Heart left ventricle (tissue), 16 donors: Measurements from ENCODE around the gene PTPRCAP. TPM values are rescaled to one million over a fixed set of nuclear protein-coding genes. Genes with fewer than 3 reads are reported as not detected.

Experiments used
- ATAC-seq, 4 donors: fragments of 200-7000 bp; cut with Tn5 transposase; one replicate each; pipeline ENCODE4 v1.9.1; 2020 to 2022; ENCODE audit warnings: moderate library complexity in 4 of 4, mild to moderate bottlenecking in 3 of 4, moderate number of reproducible peaks in 1 of 4
- DNase-seq, 5 donors: peaks; one replicate each; pipeline ENCODE4 v3.0.0-alpha.2; 2020
- H3K27ac ChIP-seq, 12 donors: fragments of 200-600 bp; sonication (generic) in 4 of 12; one replicate each; pipeline versions ENCODE4 v1.5.0 to v1.8.0; 2016 to 2022; ENCODE audit warnings: mild to moderate bottlenecking in 2 of 12
- H3K27me3 ChIP-seq, 9 donors: fragments of 200-600 bp; sonication (generic) in 2 of 9; one replicate each; pipeline versions ENCODE4 v1.5.1 to v1.8.0; 2016 to 2022; ENCODE audit warnings: mild to moderate bottlenecking in 3 of 9
- H3K36me3 ChIP-seq, 9 donors: fragments of 200-600 bp; sonication (generic) in 2 of 9; one replicate each; pipeline versions ENCODE4 v1.5.0 to v1.8.0; 2018 to 2022; ENCODE audit warnings: mild to moderate bottlenecking in 2 of 9
- H3K4me1 ChIP-seq, 12 donors: fragments of 200-600 bp; sonication (generic) in 4 of 12; one replicate each; pipeline versions ENCODE4 v1.5.0 to v1.8.0; 2016 to 2022; ENCODE audit warnings: mild to moderate bottlenecking in 3 of 12
- H3K4me3 ChIP-seq, 12 donors: fragments of 200-600 bp; sonication (generic) in 4 of 12; one replicate each; pipeline versions ENCODE4 v1.5.0 to v1.8.0; 2017 to 2022; ENCODE audit warnings: mild to moderate bottlenecking in 9 of 12, moderate library complexity in 4 of 12
- H3K9me3 ChIP-seq, 12 donors: fragments of 200-600 bp; sonication (generic) in 4 of 12; one replicate each; pipeline versions ENCODE4 v1.5.0 to v1.8.0; 2016 to 2022; ENCODE audit warnings: mild to moderate bottlenecking in 1 of 12
- CTCF ChIP-seq, 12 donors: fragments of 200-600 bp; sonication (generic) in 4 of 12; IDR thresholded peaks; one replicate each; pipeline versions ENCODE4 v1.5.0 to v1.8.0; 2018 to 2022; ENCODE audit warnings: antibody characterized with exemption in 12 of 12, mild to moderate bottlenecking in 5 of 12
- POLR2A ChIP-seq, 2 donors: fragments of 450-650 bp; IDR thresholded peaks; one replicate each; pipeline ENCODE4 v1.6.1; 2017; ENCODE audit warnings: antibody characterized with exemption in 2 of 2, mild to moderate bottlenecking in 2 of 2, moderate library complexity in 2 of 2
- WGBS, 4 donors: extraction: QIAGEN DNeasy Blood & Tissue Kit in 2 of 4; methylation state at CpG; one replicate each; pipeline versions ENCODE4 v1.1.5 to v1.1.7; 2013 to 2018; 5-methylcytosine and 5-hydroxymethylcytosine counted together
- intact Hi-C, 10 donors: fragments of 100-400 bp; cut with DNase I; formaldehyde crosslinking; loops; one replicate each; pipeline versions ENCODE4 v1.11.1 to v1.14.2; 2022
- polyA plus RNA-seq, 2 donors: library from polyadenylated mRNA; stranded (reverse); fragments of 200-250 nt; gene quantifications; one replicate each; pipeline ENCODE4 v1.2.3, GENCODE V29; 2013
- total RNA-seq, 9 donors: library from RNA; depleted of rRNA in 2 of 9; stranded (reverse); fragments of >200 nt in 2 of 9; fragmentation: NEBNext Ultra II Directional in 3 of 9; extraction: Animal tissue kit (Norgen Biotek cat#: 25700) in 3 of 9; gene quantifications; one replicate each; pipeline versions ENCODE4 v1.1.0 to v1.2.4, GENCODE V29; 2016 to 2023
- donor health status: ischemic (EF 13 %, LVEDD 7.1; RV severe dilation, severe dysfunction).
- donor health status: healthy with polysubstance abuse.
- donor health status: DM: no; HTN: yes; CAD: no.
- donor health status: DM: no; HTN: no; CAD: no.
- donor health status: ischemic (EF 25% LVEDD 6.9; RV normal size, moderate dysfunction).
- donor health status: ischemic (EF 25% LVEDD 5.7; RV mildly dilated, moderate dysfunction).
- donor health status: healthy.
- donor health status: DM: yes; HTN: yes; CAD: no.
- donor health status: ischemic (EF 35%, LVEDD 5.7; RV mildly dilated, moderate dysfunction).
- donor health status: nonischemic (EF 11% LVEDD 7.7; RV severe dilation, severe dysfunction).
- donor health status: DM: yes; HTN: yes; CAD: no.
- donor health status: PGD.
- donor health status: ischemic (EF 29% LVEDD 5.4; RV normal size, mild dysfunction).
- donor health status: nonischemic (EF 23%, LVEDD 6.1; RV moderate dilation, normal function).

Gene PTPRCAP
- total and polyA plus RNA-seq, 11 donors = 0.50 to 11.0 (median 1.3) TPM

- Histone ChIP-seq H3K36me3 (peaks cover 0 to 38% (median 6%) of the 10 kb centered on the region in 9 donors), H3K4me3 (peak overlapping the region; percentile 62 to 97 (median 84)), H3K4me1 (peaks cover 0 to 57% (median 20%) of the 10 kb centered on the region in 12 donors), H3K27me3 (no peaks in the 10 kb centered on the region), H3K27ac (peak overlapping the region; percentile 83 to 99 (median 96)), H3K9me3 (no peaks in the 10 kb centered on the region)
- intact Hi-C loops = loop anchor here in 2 of 10 donors (1.0 to 2.0 kb wide), 3 partner anchors 13 to 26 kb away; partner anchors contain the start of genes RPS6KB2 (in 1 of the 2) and TMEM134 (in 1 of the 2)
- TF ChIP-seq CTCF (IDR thresholded peaks at IDR 0.05) (no peak), POLR2A (IDR thresholded peaks at IDR 0.05) (no peak)
- ATAC-seq (peak in 1 of 4 donors; percentile 4), DNase-seq (peak in 1 of 5 donors; percentile 21)
- 15 to 48% (median 36%) methylated on average over 21 to 45 of the region's 45 CpGs for whole genome bisulfite sequencing, 4 donors
These were observed 5.3 kb upstream of the PTPRCAP start for GRCh38 chr11:67442504-67443404.

- ATAC-seq (no peak), DNase-seq (peak in 1 of 5 donors; percentile 31)
- no peak for TF ChIP-seq CTCF (IDR thresholded peaks at IDR 0.05)
- TF ChIP-seq POLR2A (IDR thresholded peaks at IDR 0.05) = no peak
- no peaks in the 10 kb centered on the region for H3K9me3 ChIP-seq
- intact Hi-C loops = loop anchor here in 1 of 10 donors (1.0 to 2.0 kb wide), 2 partner anchors 13 to 27 kb away; partner anchors contain the start of gene TMEM134
- H3K27ac ChIP-seq = peak overlapping the region in 1 of 12 donors; percentile 10
- H3K36me3 ChIP-seq = peaks cover 0 to 44% (median 8%) of the 10 kb centered on the region in 9 donors
- peak overlapping the region in 3 of 12 donors; percentile 74 to 86 (median 81) for H3K4me3 ChIP-seq
- peaks cover 0 to 66% (median 22%) of the 10 kb centered on the region in 12 donors for H3K4me1 ChIP-seq
- 88 to 92% (median 88%) methylated on average over 21 to 28 of the region's 28 CpGs for WGBS, 4 donors
- H3K27me3 ChIP-seq = no peaks in the 10 kb centered on the region
These were observed 4.4 kb upstream of the PTPRCAP start for GRCh38 chr11:67441731-67442351.

GRCh38 chr11:67441098-67441563 is 3.6 kb upstream of the PTPRCAP start:
- Histone ChIP-seq H3K4me3 (no peak overlapping the region), H3K4me1 (peaks cover 0 to 68% (median 24%) of the 10 kb centered on the region in 12 donors), H3K27me3 (no peaks in the 10 kb centered on the region), H3K9me3 (no peaks in the 10 kb centered on the region), H3K27ac (peak overlapping the region in 1 of 12 donors; percentile 18), H3K36me3 (peaks cover 0 to 45% (median 8%) of the 10 kb centered on the region in 9 donors)
- intact Hi-C loops = no loop called here
- DNase-seq = no peak
- no peak for ATAC-seq
- WGBS, 4 donors = 89 to 95% (median 93%) methylated on average over 10 to 21 of the region's 21 CpGs
- no peak for TF ChIP-seq CTCF (IDR thresholded peaks at IDR 0.05)
- TF ChIP-seq POLR2A (IDR thresholded peaks at IDR 0.05) = no peak
